Mononuclear cell (primary cell): ENCODE results near the gene SNRNP35. TPM values are rescaled to one million over a fixed set of nuclear protein-coding genes. Genes with fewer than 3 reads are reported as not detected.
"Not testable (repeated sequence)": the region's sequence is repeated elsewhere in the genome, so short reads cannot be mapped to it uniquely, and the experiment has no call there.

ENCODE experiments used
- H3K27me3 ChIP-seq: 2 replicates; pipeline ENCODE4 v1.6.0; 2011; ENCODE audit warnings: low read length, control low read depth; ENCODE audit not compliant: insufficient read depth
- H3K4me1 ChIP-seq: 2 replicates; pipeline ENCODE4 v1.5.1; 2011; ENCODE audit warnings: mild to moderate bottlenecking, low read length, control low read depth; ENCODE audit not compliant: insufficient read depth
- H3K4me3 ChIP-seq: 2 replicates; pipeline ENCODE4 v1.5.1; 2011; ENCODE audit warnings: mild to moderate bottlenecking, low read length, moderate library complexity
- H3K9me3 ChIP-seq: 2 replicates; pipeline ENCODE4 v1.5.1; 2011; ENCODE audit warnings: low read depth, mild to moderate bottlenecking, control low read depth, low read length
- total RNA-seq: library from RNA; depleted of rRNA; stranded (reverse); fragments of >200 nt; gene quantifications from one replicate; pipeline ENCODE4 v1.2.3, GENCODE V29; 2012

SNRNP35 gene
- total RNA-seq, 1 donor: 13.7 TPM

DNA sequence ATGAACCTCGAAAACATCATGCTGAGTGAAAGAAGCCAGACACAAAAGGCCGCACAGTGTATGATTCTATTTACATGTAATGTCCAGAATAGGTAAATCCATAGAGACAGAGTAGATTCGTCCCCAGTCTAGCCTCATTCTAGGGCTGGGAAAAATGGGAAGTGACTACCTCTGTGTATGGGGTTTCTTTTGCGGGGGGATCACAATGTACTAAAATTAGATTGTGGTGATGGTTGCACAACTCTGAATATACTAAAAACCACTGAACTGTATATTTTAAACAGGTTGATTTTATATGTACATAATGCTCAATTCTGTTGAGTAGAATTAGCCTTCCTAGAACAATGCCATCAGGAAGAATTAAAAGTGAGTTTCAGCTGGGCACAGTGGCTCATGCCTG, 15.2 kb upstream of the SNRNP35 start:
- no peaks in the 10 kb centered on the region for H3K27me3 ChIP-seq
- peaks cover 62% of the 10 kb centered on the region for H3K4me1 ChIP-seq
- H3K4me3 ChIP-seq: no peak overlapping the region
- no peaks in the 10 kb centered on the region for H3K9me3 ChIP-seq

DNA sequence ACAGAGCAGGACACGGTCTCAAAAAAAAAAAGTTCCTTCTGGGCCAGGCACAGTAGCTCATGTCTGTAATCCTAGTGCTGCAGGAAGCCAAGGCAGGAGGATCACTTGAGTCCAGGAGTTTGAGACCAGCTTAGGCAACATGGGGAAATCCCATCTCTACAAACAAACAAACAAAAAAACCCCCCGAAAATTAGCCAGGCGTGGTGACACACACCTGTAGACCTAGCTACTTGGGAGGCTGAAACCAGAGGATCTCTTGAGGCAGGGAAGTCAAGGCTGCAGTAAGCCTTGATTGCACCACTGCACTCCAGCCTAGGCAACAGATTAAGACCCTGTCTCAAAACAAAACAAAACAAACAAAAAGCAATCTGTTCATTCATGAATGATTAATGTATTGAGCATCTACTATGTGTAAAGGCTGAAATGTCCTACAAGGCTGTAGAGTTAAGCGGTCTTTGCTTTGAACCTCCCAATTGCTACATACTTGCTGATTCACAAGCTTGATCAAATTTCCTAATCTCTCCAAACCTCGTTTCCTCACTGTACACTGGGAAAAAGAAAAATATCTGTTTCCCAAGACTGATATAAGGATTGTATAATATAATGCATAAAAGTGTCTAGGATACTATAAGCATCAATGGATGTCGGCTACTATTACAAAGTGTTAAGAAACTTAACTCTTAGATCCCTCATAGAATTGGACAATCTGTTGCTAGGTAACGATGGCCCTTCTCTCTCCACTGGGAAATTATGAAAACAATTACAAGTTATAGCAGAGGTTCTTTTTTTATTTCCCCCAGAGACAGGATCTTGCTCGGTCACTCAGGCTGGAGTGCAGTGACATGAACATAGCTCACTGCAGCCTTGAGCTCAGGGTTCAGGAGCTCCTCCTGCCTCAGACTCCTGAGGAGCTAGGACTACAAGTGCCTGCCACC, 13.6 kb upstream of the SNRNP35 start:
- H3K27me3 ChIP-seq: no peaks in the 10 kb centered on the region
- H3K4me3 ChIP-seq: no peak overlapping the region
- H3K9me3 ChIP-seq: no peaks in the 10 kb centered on the region
- H3K4me1 ChIP-seq: peaks cover 71% of the 10 kb centered on the region

DNA sequence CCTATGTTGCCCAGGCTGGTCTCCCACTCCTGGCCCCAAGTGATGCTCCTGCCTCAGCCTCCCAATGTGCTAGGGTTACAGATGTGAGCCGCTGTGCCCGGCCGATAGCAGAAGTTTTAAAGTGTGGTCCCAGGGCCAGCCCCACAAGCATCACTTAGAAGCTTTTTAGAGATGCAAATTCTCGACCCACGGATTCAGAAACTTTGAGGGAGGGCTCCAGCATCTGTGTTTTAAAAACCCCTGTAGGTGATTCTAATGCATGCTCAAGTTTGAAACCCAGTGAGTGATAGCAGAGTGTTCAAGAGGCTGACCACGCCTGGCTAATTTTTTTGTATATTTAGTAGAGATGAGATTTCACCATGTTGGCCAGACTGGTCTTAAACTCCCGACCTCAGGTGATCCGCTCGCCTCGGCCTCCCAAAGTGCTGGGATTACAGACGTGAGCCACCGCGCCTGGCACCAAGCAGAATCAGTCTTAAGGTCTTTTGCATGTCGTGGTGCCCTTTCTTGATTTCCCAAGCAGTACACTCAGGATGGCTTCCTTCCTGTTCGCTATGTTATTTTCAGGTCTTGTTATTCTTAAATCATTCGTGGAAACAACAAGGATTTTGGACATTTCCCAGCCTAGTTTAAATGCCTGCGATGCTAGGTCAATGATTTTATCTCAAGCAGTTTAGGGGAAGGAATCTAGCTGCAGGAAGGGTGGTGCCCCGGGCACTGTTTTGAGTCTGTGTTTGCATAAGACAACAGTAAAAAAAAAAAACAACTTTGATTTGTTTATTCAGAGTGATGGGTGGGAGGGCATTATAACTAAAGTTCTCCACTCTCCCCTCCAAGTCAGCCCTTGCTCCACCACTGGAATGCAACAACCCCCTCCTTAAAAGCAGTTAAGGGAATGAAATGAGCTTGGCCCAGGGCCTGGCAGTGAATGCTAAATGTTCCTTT, 12.3 kb upstream of the SNRNP35 start:
- Histone ChIP-seq H3K4me1 (peaks cover 76% of the 10 kb centered on the region), H3K9me3 (no peaks in the 10 kb centered on the region), H3K27me3 (no peaks in the 10 kb centered on the region), H3K4me3 (no peak overlapping the region)

DNA sequence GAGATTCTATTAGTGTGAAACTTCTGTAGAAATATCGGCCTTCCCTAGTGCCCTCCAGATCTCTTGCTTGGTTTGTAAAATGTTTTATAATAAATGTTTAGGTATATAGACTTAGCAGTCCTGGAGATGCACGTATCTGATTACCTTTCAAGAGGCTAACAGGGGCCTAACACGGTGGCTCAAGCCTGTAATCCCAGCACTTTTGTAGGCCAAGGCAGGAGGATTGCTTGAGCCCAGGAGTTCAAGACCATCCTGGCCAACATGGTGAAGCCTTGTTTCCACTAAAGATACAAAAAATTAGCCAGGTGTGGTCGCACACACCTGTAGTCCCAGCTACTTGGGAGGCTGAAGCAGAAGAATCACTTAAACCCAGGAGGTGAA, 11.6 kb upstream of the SNRNP35 start:
- no peaks in the 10 kb centered on the region for H3K9me3 ChIP-seq
- no peak overlapping the region for H3K4me3 ChIP-seq
- peaks cover 76% of the 10 kb centered on the region for H3K4me1 ChIP-seq
- no peaks in the 10 kb centered on the region for H3K27me3 ChIP-seq

DNA sequence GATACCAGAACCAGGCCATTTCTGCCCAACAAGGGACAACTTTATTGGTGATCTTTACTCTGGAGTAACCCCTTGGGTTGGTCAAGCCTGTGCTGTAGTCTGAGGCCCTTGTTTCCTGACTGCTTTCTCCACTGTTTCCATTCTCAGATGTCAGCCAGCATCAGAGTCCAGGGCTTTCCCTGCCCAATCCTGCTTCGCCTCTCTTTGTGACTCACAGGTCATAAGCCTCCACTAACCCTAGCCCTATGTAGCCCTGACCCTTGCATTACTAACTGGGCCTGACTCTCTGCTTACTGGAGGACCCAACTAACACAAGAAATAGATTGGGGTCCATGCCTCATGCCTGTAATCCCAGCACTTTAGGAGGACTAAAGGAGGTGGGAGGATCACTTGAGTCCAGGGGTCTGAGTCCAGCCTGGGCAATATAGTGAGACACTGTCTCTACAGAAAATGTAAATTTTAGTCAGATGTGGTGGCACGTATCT, 8.6 kb upstream of the SNRNP35 start:
- peaks cover 52% of the 10 kb centered on the region for H3K4me1 ChIP-seq
- no peaks in the 10 kb centered on the region for H3K9me3 ChIP-seq
- H3K4me3 ChIP-seq: no peak overlapping the region
- no peaks in the 10 kb centered on the region for H3K27me3 ChIP-seq

- Histone ChIP-seq H3K9me3 (no peaks in the 10 kb centered on the region), H3K4me3 (no peak overlapping the region), H3K27me3 (no peaks in the 10 kb centered on the region), H3K4me1 (peaks cover 46% of the 10 kb centered on the region)
Observed at GRCh38 chr12:123449856-123450255, 8.1 kb upstream of the SNRNP35 start.

GRCh38 chr12:123450636-123451035, 7.3 kb upstream of the SNRNP35 start:
- H3K4me3 ChIP-seq: no peak overlapping the region
- no peaks in the 10 kb centered on the region for H3K9me3 ChIP-seq
- H3K4me1 ChIP-seq: peaks cover 38% of the 10 kb centered on the region
- H3K27me3 ChIP-seq: no peaks in the 10 kb centered on the region

- H3K9me3 ChIP-seq, H3K4me3 ChIP-seq, H3K27me3 ChIP-seq: not testable (repeated sequence)
- peaks cover 22% of the 10 kb centered on the region for H3K4me1 ChIP-seq
Observed at GRCh38 chr12:123452276-123452550, 5.7 kb upstream of the SNRNP35 start.

- H3K4me3 ChIP-seq: no peak overlapping the region
- H3K27me3 ChIP-seq: no peaks in the 10 kb centered on the region
- H3K4me1 ChIP-seq: peaks cover 13% of the 10 kb centered on the region
- no peaks in the 10 kb centered on the region for H3K9me3 ChIP-seq
Observed at GRCh38 chr12:123453165-123453564, 4.8 kb upstream of the SNRNP35 start.

DNA sequence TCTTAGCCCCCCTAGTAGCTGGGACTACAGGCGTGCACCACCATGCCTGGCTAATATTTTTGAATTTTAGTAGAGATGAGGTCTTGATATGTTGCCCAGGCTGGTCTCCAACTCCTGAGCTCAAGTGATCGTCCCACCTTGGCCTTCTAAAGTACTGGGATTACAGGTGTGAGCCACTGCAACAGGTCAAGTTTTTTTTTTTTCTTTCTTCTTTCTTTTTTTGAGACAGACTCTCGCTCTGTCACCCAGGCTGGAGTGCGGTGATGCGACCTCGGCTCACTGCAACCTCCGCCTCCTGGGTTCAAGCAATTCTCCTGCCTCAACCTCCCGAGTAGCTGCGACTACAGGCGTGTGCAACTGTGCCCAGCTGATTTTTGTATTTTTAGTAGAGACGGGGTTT, 5.2 kb downstream of the SNRNP35 start:
- H3K9me3 ChIP-seq, H3K27me3 ChIP-seq, H3K4me3 ChIP-seq: not testable (repeated sequence)
- H3K4me1 ChIP-seq: peaks cover 19% of the 10 kb centered on the region

DNA sequence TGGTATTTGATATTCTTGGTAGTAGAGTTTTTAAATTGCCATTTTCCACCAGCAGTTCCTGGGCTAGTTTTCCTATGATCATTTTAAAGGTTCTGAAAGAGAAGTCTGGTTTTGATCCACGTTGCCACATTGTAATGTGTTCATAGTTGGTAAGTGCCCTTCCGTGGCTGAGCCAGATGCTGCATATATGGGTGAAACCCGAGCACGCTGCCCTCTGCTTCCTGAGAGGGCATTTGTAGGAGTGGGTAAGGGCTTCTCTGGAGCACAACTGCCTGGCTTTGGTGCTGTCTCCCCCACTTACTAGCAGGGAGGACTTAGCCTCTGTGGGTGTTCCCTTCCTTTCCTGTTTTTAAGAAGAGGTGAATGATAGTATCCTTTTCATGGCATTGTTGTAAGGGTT, 7.1 kb downstream of the SNRNP35 start:
- Histone ChIP-seq H3K27me3 (no peaks in the 10 kb centered on the region), H3K4me1 (peaks cover 4% of the 10 kb centered on the region), H3K9me3 (no peaks in the 10 kb centered on the region), H3K4me3 (no peak overlapping the region)

DNA sequence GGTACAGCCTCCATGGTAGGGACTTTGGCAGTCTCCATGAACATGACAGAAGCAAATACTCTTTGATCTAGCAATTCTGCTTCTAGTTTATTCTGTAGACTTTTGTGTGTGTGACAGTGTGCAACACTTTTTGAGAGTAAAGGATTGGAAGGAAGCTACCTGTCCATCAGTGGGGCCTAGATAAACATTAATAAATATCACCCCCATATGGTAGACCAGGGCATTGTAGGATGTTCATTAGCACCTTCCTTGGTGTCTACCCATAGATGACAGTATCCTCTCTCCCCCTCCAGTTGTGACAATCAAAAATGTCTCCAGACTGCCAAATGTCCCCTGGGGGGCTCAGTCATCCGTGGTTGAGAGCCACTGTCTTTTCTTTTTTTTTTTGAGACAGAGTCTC, 10.8 kb downstream of the SNRNP35 start:
- H3K4me1 ChIP-seq: no peaks in the 10 kb centered on the region
- no peak overlapping the region for H3K4me3 ChIP-seq
- H3K9me3 ChIP-seq: no peaks in the 10 kb centered on the region

DNA sequence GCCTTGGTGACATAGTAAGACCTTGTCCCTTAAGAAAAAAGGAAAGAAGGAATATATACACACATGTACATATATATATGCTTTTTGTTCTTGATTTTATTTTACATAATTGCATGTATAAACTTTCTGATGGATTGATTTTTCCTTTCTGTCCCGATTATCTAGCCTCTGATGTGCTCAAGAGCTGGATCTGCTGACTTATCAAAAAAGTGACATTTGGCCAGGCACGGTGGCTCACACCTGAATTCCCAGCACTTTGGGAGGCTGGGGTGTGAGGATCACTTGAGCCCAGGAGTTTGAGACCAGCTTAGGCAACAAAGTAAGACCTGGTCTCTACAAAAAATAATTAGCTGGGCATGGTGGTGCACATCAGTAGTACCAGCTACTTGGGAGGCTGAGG, 12.0 kb downstream of the SNRNP35 start:
- Histone ChIP-seq H3K4me1 (peaks cover 8% of the 10 kb centered on the region), H3K9me3 (no peaks in the 10 kb centered on the region), H3K27me3 (no peaks in the 10 kb centered on the region), H3K4me3 (no peak overlapping the region)

More for the DNA sequence above, 10.8 kb downstream of the SNRNP35 start:
- no peaks in the 10 kb centered on the region for H3K27me3 ChIP-seq

GRCh38 chr12:123471374-123472068, 13.6 kb downstream of the SNRNP35 start:
- Histone ChIP-seq H3K9me3 (no peaks in the 10 kb centered on the region), H3K27me3 (no peaks in the 10 kb centered on the region)

DNA sequence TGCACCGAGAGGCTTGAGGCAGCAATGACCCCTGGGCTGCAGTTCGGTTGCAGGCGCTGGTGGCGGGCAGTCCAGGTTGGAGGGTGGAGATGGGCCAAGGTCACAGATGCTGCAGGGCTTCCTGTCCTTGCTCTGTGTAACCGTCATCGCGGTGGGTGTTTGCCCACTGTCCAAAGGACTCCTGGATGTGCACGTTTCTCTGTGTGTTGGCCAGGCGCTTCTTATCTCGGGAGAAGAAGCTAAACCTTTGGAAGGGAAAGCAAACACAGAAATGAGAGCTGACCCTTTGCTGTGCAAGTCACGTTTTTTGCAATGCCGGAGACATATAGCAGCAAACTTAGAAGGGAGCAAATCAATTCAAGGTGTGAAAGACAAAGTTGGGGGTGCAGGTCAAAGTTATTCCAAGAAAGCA, 14.5 kb downstream of the SNRNP35 start:
- Histone ChIP-seq H3K4me3 (no peak overlapping the region), H3K4me1 (peaks cover 16% of the 10 kb centered on the region), H3K27me3 (no peaks in the 10 kb centered on the region), H3K9me3 (no peaks in the 10 kb centered on the region)

More at GRCh38 chr12:123471374-123472068, 13.6 kb downstream of the SNRNP35 start:
- Histone ChIP-seq H3K4me3 (no peak overlapping the region), H3K4me1 (peaks cover 16% of the 10 kb centered on the region)
